Right lobe of liver (tissue), 6 donors: ENCODE results near the gene DES. TPM values are rescaled to one million over a fixed set of nuclear protein-coding genes. Genes with fewer than 3 reads are reported as not detected.

Experiments used
- ATAC-seq, 4 donors: fragments of 200-7000 bp; cut with Tn5 transposase; one replicate each; pipeline ENCODE4 v1.9.1; 2020; ENCODE audit warnings: mild to moderate bottlenecking in 4 of 4, moderate library complexity in 4 of 4
- DNase-seq, 3 donors: peaks; one replicate each; pipeline ENCODE4 v3.0.0-alpha.2; 2020
- H3K27ac ChIP-seq, 3 donors: fragments of 200-600 bp; one replicate each; pipeline ENCODE4 v1.8.0; 2022
- H3K27me3 ChIP-seq, 2 donors: fragments of 200-600 bp; one replicate each; pipeline ENCODE4 v1.8.0; 2022
- H3K36me3 ChIP-seq, 4 donors: fragments of 200-600 bp; sonication (generic) in 1 of 4; one replicate each; pipeline versions ENCODE4 v1.5.1 to v1.8.0; 2017 to 2022; ENCODE audit warnings: control low read depth in 1 of 4
- H3K4me1 ChIP-seq, 4 donors: fragments of 200-600 bp; sonication (generic) in 1 of 4; one replicate each; pipeline versions ENCODE4 v1.5.1 to v1.8.0; 2017 to 2022; ENCODE audit warnings: control low read depth in 1 of 4
- H3K4me3 ChIP-seq, 3 donors: fragments of 200-600 bp; one replicate each; pipeline ENCODE4 v1.8.0; 2022
- H3K9me3 ChIP-seq, 4 donors: fragments of 200-600 bp; sonication (generic) in 1 of 4; one replicate each; pipeline versions ENCODE4 v1.5.1 to v1.8.0; 2017 to 2022; ENCODE audit warnings: control low read depth in 1 of 4
- POLR2A ChIP-seq: fragments of 450-650 bp; IDR thresholded peaks from one replicate; pipeline ENCODE4 v1.6.1; 2017; ENCODE audit warnings: antibody characterized with exemption, mild to moderate bottlenecking
- WGBS: methylation state at CpG from one replicate; pipeline ENCODE4 v1.1.6; 2018; ENCODE audit warnings: low coverage, low lambda C conversion rate; ENCODE audit not compliant: insufficient coverage; ENCODE audit errors: missing lambda C conversion rate; 5-methylcytosine and 5-hydroxymethylcytosine counted together
- intact Hi-C, 2 donors: fragments of 100-400 bp; cut with DNase I; formaldehyde crosslinking; loops; one replicate each; pipeline versions ENCODE4 v1.11.2 to v1.14.1; 2022
- total RNA-seq, 6 experiments: library from RNA; depleted of rRNA in 2 of 6; stranded (reverse); fragments of >200 nt in 2 of 6; fragmentation: NEBNext Ultra II Directional in 3 of 6; extraction: Animal tissue kit (Norgen Biotek cat#: 25700) in 3 of 6; gene quantifications; one replicate each; pipeline versions ENCODE4 v1.1.0 to v1.2.4, GENCODE V29; 2016 to 2023
- TF ChIP-seq, protein P1 (sequence below), 4 donors: fragments of 200-600 bp in 3 of 4; fragments of 450-650 bp in 1 of 4; IDR thresholded peaks; one replicate each; pipeline versions ENCODE4 v1.5.1 to v1.8.0; 2016 to 2022; ENCODE audit warnings: antibody characterized with exemption in 4 of 4, mild to moderate bottlenecking in 2 of 4
- donor health status: DM: no; HTN: yes; CAD: no.
- donor health status: DM: no; HTN: no; CAD: no.
- donor health status: DM: no; HTN: no; CAD: no.
- donor health status: DM: no; HTN: yes; CAD: no.
- donor health status: DM: no; HTN: yes; CAD: no.

DES gene
- total RNA-seq, 6 experiments from 2014 or later: 1.2 to 25.6 (median 2.5) TPM

DNA sequence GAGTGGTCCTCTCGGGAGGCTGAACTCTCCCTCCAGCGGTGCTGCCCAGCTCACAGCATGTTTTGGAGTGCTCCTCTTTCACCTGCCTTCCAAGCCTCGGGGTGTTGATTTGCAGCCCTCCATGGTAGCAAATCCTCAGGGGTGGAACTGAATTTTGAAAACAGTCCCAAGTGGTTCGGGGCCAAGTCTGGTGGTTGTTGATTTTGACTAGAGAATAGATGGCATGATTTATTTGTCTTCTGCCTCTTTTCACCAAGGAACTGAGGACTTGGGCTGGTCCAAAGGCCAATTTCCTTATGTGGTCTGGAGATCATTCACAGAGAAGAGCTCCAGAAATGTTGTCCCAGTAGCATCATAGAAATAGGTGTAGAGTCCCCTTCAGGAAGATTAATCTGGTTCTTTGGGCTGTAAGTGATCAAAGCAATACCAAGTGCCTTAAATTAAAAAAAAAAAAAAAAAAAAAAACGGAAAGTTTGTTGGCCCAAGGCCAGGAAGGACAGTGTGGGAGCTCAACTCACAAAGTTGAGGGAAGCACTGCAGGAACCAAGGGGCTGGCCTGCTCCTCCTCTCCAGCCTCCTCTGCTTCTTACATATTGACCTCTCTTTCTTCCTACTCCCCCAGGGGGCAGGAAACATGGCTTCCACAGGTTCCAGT, 2.5 kb upstream of the DES start:
- DNase-seq: no peak
- no peak overlapping the region for H3K27ac ChIP-seq
- ATAC-seq: no peak
- TF ChIP-seq POLR2A: no peak
- TF ChIP-seq, protein P1, sequence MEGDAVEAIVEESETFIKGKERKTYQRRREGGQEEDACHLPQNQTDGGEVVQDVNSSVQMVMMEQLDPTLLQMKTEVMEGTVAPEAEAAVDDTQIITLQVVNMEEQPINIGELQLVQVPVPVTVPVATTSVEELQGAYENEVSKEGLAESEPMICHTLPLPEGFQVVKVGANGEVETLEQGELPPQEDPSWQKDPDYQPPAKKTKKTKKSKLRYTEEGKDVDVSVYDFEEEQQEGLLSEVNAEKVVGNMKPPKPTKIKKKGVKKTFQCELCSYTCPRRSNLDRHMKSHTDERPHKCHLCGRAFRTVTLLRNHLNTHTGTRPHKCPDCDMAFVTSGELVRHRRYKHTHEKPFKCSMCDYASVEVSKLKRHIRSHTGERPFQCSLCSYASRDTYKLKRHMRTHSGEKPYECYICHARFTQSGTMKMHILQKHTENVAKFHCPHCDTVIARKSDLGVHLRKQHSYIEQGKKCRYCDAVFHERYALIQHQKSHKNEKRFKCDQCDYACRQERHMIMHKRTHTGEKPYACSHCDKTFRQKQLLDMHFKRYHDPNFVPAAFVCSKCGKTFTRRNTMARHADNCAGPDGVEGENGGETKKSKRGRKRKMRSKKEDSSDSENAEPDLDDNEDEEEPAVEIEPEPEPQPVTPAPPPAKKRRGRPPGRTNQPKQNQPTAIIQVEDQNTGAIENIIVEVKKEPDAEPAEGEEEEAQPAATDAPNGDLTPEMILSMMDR (IDR thresholded peaks at IDR 0.05): no peak
- no peaks in the 10 kb centered on the region for H3K9me3 ChIP-seq
- intact Hi-C loops: no loop called here
- WGBS: 51% methylated on average over 5 of the region's 5 CpGs
- no peaks in the 10 kb centered on the region for H3K4me1 ChIP-seq
- H3K4me3 ChIP-seq: no peak overlapping the region
- H3K36me3 ChIP-seq: no peaks in the 10 kb centered on the region
- peaks cover 0 to 12% of the 10 kb centered on the region in 2 donors for H3K27me3 ChIP-seq

DNA sequence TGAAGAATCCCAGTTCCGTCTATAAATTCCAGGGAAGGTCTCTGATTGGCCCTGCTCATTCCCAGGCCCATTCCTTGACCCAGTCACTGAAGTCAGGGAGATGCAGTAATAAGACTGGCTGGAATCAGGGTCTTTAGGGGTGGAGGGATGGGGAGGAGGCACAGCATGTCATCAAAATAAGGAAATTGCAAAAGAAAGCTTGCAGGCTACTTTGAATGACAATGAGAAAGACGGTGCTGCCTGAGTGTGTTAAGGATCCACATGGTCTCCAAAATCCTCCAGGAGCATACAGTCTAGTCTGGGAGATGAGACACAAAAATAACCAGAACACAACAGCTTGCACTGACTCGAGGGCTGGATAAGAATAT, 2.0 kb upstream of the DES start:
- no peaks in the 10 kb centered on the region for H3K4me1 ChIP-seq
- peaks cover 0 to 12% of the 10 kb centered on the region in 2 donors for H3K27me3 ChIP-seq
- no peaks in the 10 kb centered on the region for H3K9me3 ChIP-seq
- DNase-seq (no peak), ATAC-seq (no peak)
- H3K27ac ChIP-seq: no peak overlapping the region
- intact Hi-C loops: no loop called here
- TF ChIP-seq, protein P1 (IDR thresholded peaks at IDR 0.05): no peak
- TF ChIP-seq POLR2A: no peak
- H3K36me3 ChIP-seq: no peaks in the 10 kb centered on the region
- 30% methylated on average over 3 of the region's 3 CpGs for WGBS
- H3K4me3 ChIP-seq: no peak overlapping the region

DNA sequence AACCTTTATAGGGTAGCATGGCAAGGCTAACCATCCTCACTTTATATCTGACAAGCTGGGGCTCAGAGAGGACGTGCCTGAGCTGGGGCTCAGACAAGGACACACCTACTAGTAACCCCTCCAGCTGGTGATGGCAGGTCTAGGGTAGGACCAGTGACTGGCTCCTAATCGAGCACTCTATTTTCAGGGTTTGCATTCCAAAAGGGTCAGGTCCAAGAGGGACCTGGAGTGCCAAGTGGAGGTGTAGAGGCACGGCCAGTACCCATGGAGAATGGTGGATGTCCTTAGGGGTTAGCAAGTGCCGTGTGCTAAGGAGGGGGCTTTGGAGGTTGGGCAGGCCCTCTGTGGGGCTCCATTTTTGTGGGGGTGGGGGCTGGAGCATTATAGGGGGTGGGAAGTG, 1.2 kb upstream of the DES start:
- H3K9me3 ChIP-seq: no peaks in the 10 kb centered on the region
- H3K36me3 ChIP-seq: no peaks in the 10 kb centered on the region
- no peaks in the 10 kb centered on the region for H3K4me1 ChIP-seq
- no peak overlapping the region for H3K4me3 ChIP-seq
- WGBS: no CpG with 5 or more reads among the region's 4 CpGs
- ATAC-seq (no peak), DNase-seq (no peak)
- H3K27me3 ChIP-seq: peaks cover 0 to 12% of the 10 kb centered on the region in 2 donors
- no peak overlapping the region for H3K27ac ChIP-seq
- TF ChIP-seq, protein P1 (IDR thresholded peaks at IDR 0.05): no peak
- no peak for TF ChIP-seq POLR2A
- intact Hi-C loops: no loop called here

DNA sequence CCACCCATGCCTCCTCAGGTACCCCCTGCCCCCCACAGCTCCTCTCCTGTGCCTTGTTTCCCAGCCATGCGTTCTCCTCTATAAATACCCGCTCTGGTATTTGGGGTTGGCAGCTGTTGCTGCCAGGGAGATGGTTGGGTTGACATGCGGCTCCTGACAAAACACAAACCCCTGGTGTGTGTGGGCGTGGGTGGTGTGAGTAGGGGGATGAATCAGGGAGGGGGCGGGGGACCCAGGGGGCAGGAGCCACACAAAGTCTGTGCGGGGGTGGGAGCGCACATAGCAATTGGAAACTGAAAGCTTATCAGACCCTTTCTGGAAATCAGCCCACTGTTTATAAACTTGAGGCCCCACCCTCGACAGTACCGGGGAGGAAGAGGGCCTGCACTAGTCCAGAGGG, 803 bp upstream of the DES start:
- Histone ChIP-seq H3K4me3 (no peak overlapping the region), H3K4me1 (no peaks in the 10 kb centered on the region), H3K9me3 (no peaks in the 10 kb centered on the region), H3K27me3 (peaks cover 0 to 12% of the 10 kb centered on the region in 2 donors), H3K27ac (no peak overlapping the region), H3K36me3 (no peaks in the 10 kb centered on the region)
- intact Hi-C loops: no loop called here
- no peak for TF ChIP-seq POLR2A
- TF ChIP-seq, protein P1 (IDR thresholded peaks at IDR 0.05): no peak
- ATAC-seq (no peak), DNase-seq (no peak)
- WGBS: no CpG with 5 or more reads among the region's 9 CpGs

DNA sequence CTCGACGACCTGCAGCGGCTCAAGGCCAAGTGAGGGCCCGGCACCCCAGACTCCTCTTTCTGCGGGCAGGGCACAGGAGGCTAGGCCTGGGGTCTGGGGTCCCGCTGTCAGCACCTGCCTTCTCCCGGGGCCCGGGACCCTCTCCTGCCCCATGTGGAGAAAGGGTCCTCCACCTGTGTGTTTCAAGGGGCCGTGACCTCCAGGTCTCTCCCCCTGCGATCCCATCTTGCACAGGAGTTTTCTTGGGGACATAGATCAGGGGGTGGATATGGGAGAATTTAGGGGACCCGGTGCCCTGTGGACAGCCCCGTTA, 791 bp downstream of the DES start:
- ATAC-seq: no peak
- no peaks in the 10 kb centered on the region for H3K4me1 ChIP-seq

More for the DNA sequence above, 791 bp downstream of the DES start:
- TF ChIP-seq POLR2A: no peak
- TF ChIP-seq, protein P1 (IDR thresholded peaks at IDR 0.05): no peak
- no peak overlapping the region for H3K4me3 ChIP-seq
- H3K36me3 ChIP-seq: no peaks in the 10 kb centered on the region
- H3K27ac ChIP-seq: no peak overlapping the region
- peaks cover 0 to 12% of the 10 kb centered on the region in 2 donors for H3K27me3 ChIP-seq
- no peaks in the 10 kb centered on the region for H3K9me3 ChIP-seq
- intact Hi-C loops: no loop called here
- DNase-seq: no peak
- WGBS: 58% methylated on average over 5 of the region's 12 CpGs
